Cortex of kidney (tissue), 1 donor: ENCODE data around the gene TRIM44.
"Not testable (repeated sequence)": the region's sequence is repeated elsewhere in the genome, so short reads cannot be mapped to it uniquely, and the experiment has no call there.

Source experiments
- DNase-seq: peaks from one replicate; lab custom pipeline; 2025; lab: John Stamatoyannopoulos, UW

The TRIM44 gene

GRCh38 chr11:35753573-35753972, 91.0 kb downstream of the TRIM44 start:
- DNase-seq, result not testable (repeated sequence)

- DNase-seq, result not testable (repeated sequence)
Observed at GRCh38 chr11:35759951-35760350, 97.4 kb downstream of the TRIM44 start.

- DNase-seq, result no peak
Observed at GRCh38 chr11:35761899-35762298, 99.3 kb downstream of the TRIM44 start.

GRCh38 chr11:35763301-35763700, 100.7 kb downstream of the TRIM44 start:
- no peak for DNase-seq

GRCh38 chr11:35763765-35764164, 101.2 kb downstream of the TRIM44 start:
- DNase-seq, result no peak

GRCh38 chr11:35764417-35764816, 101.8 kb downstream of the TRIM44 start:
- DNase-seq, result no peak

- no peak for DNase-seq
Observed at GRCh38 chr11:35765211-35765610, 102.6 kb downstream of the TRIM44 start.

- DNase-seq, result no peak
Observed at GRCh38 chr11:35766651-35767050, 104.1 kb downstream of the TRIM44 start.

- not testable (repeated sequence) for DNase-seq
Observed at GRCh38 chr11:35770425-35770824, 107.8 kb downstream of the TRIM44 start.

GRCh38 chr11:35771722-35772121, 109.1 kb downstream of the TRIM44 start:
- no peak for DNase-seq

- DNase-seq, result not testable (repeated sequence)
Observed at GRCh38 chr11:35777241-35777640, 114.7 kb downstream of the TRIM44 start.

GRCh38 chr11:35778943-35779342, 116.4 kb downstream of the TRIM44 start:
- not testable (repeated sequence) for DNase-seq

GRCh38 chr11:35779409-35779808, 116.8 kb downstream of the TRIM44 start:
- DNase-seq, result no peak

GRCh38 chr11:35780951-35781860, 118.6 kb downstream of the TRIM44 start:
- no peak for DNase-seq

- DNase-seq, result no peak
Observed at GRCh38 chr11:35781861-35782470, 119.4 kb downstream of the TRIM44 start.

GRCh38 chr11:35783809-35784208, 121.2 kb downstream of the TRIM44 start:
- DNase-seq, result no peak

GRCh38 chr11:35784699-35785098, 122.1 kb downstream of the TRIM44 start:
- no peak for DNase-seq

GRCh38 chr11:35785287-35786167, 123.0 kb downstream of the TRIM44 start:
- no peak for DNase-seq

- DNase-seq, result no peak
Observed at GRCh38 chr11:35786188-35786587, 123.6 kb downstream of the TRIM44 start.

GRCh38 chr11:35787013-35787504, 124.5 kb downstream of the TRIM44 start:
- DNase-seq, result no peak

- DNase-seq, result no peak
Observed at GRCh38 chr11:35787626-35788025, 125.1 kb downstream of the TRIM44 start.
